Progenitor cell of endocrine pancreas (in vitro differentiated cells): Measurements from ENCODE around the gene HGS. TPM values are rescaled to one million over a fixed set of nuclear protein-coding genes. Genes with fewer than 3 reads are reported as not detected.
"Not testable (repeated sequence)": the region's sequence is repeated elsewhere in the genome, so short reads cannot be mapped to it uniquely, and the experiment has no call there.

Experiments
- DNase-seq: peaks from one replicate; pipeline ENCODE4 v3.0.0; 2021; ENCODE audit warnings: low spot score; ENCODE audit not compliant: unreplicated experiment
- H3K27ac Mint-ChIP-seq: 2 replicates; pipeline ENCODE4 v1.8.0; 2021; ENCODE audit warnings: mild to moderate bottlenecking, moderate library complexity, mixed read lengths
- H3K27me3 Mint-ChIP-seq: 2 replicates; pipeline ENCODE4 v1.8.0; 2021; ENCODE audit warnings: mixed read lengths
- H3K36me3 Mint-ChIP-seq: 2 replicates; pipeline ENCODE4 v1.8.0; 2022; ENCODE audit warnings: mixed read lengths; ENCODE audit not compliant: insufficient read depth
- H3K4me1 Mint-ChIP-seq: 2 replicates; pipeline ENCODE4 v1.8.0; 2021; ENCODE audit warnings: low read depth, mixed read lengths
- H3K4me3 Mint-ChIP-seq: 2 replicates; pipeline ENCODE4 v1.8.0; 2021; ENCODE audit warnings: low read depth, mild to moderate bottlenecking, moderate library complexity, mixed read lengths
- H3K9me3 Mint-ChIP-seq: 2 replicates; pipeline ENCODE4 v1.8.0; 2021; ENCODE audit warnings: low read depth, mixed read lengths
- CTCF ChIP-seq: fragments of 200-600 bp; sonication (generic); IDR thresholded peaks from one replicate; pipeline ENCODE4 v1.5.0; 2021; ENCODE audit warnings: antibody characterized with exemption, mild to moderate bottlenecking; ENCODE audit not compliant: unreplicated experiment
- total RNA-seq: library from RNA; stranded (reverse); gene quantifications from 2 replicates; pipeline ENCODE4 v1.2.1, GENCODE V29; 2021

Gene HGS
- total RNA-seq, 1 donor from 2014 or later: 127 TPM

GRCh38 chr17:81673561-81674258, 10.1 kb upstream of the HGS start:
- peaks cover 3% of the 10 kb centered on the region for H3K4me1 Mint-ChIP-seq
- no peak for DNase-seq
- no peaks in the 10 kb centered on the region for H3K9me3 Mint-ChIP-seq
- H3K4me3 Mint-ChIP-seq: no peak overlapping the region
- H3K27ac Mint-ChIP-seq: no peak overlapping the region
- no peaks in the 10 kb centered on the region for H3K27me3 Mint-ChIP-seq
- no peak for TF ChIP-seq CTCF
- peaks cover 9% of the 10 kb centered on the region for H3K36me3 Mint-ChIP-seq

- TF ChIP-seq CTCF: peak; percentile 61
- not testable (repeated sequence) for H3K9me3 Mint-ChIP-seq, H3K4me3 Mint-ChIP-seq, H3K36me3 Mint-ChIP-seq, H3K27ac Mint-ChIP-seq, H3K27me3 Mint-ChIP-seq, H3K4me1 Mint-ChIP-seq, DNase-seq
Measured at GRCh38 chr17:81675515-81676221, 8.1 kb upstream of the HGS start.

- H3K27me3 Mint-ChIP-seq: no peaks in the 10 kb centered on the region
- H3K4me1 Mint-ChIP-seq: peaks cover 3% of the 10 kb centered on the region
- peaks cover 6% of the 10 kb centered on the region for H3K36me3 Mint-ChIP-seq
- no peaks in the 10 kb centered on the region for H3K9me3 Mint-ChIP-seq
- H3K27ac Mint-ChIP-seq: no peak overlapping the region
- TF ChIP-seq CTCF: no peak
- no peak for DNase-seq
- no peak overlapping the region for H3K4me3 Mint-ChIP-seq
Measured at GRCh38 chr17:81676906-81677305, 6.9 kb upstream of the HGS start.

- Mint-ChIP-seq H3K27ac (no peak overlapping the region), H3K36me3 (peaks cover 2% of the 10 kb centered on the region), H3K4me1 (peaks cover 16% of the 10 kb centered on the region), H3K4me3 (no peak overlapping the region), H3K9me3 (no peaks in the 10 kb centered on the region), H3K27me3 (no peaks in the 10 kb centered on the region)
- DNase-seq: no peak
- no peak for TF ChIP-seq CTCF
Measured at GRCh38 chr17:81680150-81680549, 3.7 kb upstream of the HGS start.

- DNase-seq: no peak
- H3K4me3 Mint-ChIP-seq: no peak overlapping the region
- peaks cover 3% of the 10 kb centered on the region for H3K36me3 Mint-ChIP-seq
- no peaks in the 10 kb centered on the region for H3K27me3 Mint-ChIP-seq
- H3K27ac Mint-ChIP-seq: no peak overlapping the region
- peaks cover 13% of the 10 kb centered on the region for H3K4me1 Mint-ChIP-seq
- no peak for TF ChIP-seq CTCF
- H3K9me3 Mint-ChIP-seq: no peaks in the 10 kb centered on the region
Measured at GRCh38 chr17:81681672-81682071, 2.1 kb upstream of the HGS start.
